Measurements from ENCODE around the gene PRKAR1A.

DNA sequence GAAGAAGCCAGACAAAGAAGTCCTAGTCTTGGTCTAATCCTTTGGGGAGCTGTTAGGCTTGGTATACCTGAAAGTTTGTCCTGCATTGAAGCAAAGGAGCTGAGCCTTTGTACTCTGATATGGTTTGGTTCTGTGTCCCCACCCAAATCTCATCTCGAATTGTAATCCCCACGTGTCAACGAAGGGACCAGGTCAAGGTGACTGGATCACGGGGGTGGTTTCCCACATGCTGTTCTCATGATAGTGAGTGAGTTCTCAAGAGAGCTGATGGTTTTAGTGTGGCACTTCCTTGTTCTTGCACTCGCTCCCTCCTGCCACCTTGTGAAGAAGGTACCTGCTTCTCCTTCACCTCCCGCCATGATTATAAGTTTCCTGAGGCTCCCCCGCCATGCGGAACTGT, 55.4 kb downstream of the PRKAR1A start:
- TF ChIP-seq, protein P1, sequence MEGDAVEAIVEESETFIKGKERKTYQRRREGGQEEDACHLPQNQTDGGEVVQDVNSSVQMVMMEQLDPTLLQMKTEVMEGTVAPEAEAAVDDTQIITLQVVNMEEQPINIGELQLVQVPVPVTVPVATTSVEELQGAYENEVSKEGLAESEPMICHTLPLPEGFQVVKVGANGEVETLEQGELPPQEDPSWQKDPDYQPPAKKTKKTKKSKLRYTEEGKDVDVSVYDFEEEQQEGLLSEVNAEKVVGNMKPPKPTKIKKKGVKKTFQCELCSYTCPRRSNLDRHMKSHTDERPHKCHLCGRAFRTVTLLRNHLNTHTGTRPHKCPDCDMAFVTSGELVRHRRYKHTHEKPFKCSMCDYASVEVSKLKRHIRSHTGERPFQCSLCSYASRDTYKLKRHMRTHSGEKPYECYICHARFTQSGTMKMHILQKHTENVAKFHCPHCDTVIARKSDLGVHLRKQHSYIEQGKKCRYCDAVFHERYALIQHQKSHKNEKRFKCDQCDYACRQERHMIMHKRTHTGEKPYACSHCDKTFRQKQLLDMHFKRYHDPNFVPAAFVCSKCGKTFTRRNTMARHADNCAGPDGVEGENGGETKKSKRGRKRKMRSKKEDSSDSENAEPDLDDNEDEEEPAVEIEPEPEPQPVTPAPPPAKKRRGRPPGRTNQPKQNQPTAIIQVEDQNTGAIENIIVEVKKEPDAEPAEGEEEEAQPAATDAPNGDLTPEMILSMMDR (IDR thresholded peaks at IDR 0.05), result no peak
- TF ChIP-seq POLR2A (IDR thresholded peaks at IDR 0.05), result no peak

All from suprapubic skin (tissue), 3 donors.